Ovary (tissue), 3 donors: Measurements from ENCODE around the gene DAB2IP.

Experiments used
- CTCF ChIP-seq, 3 donors: fragments of 450-650 bp in 2 of 3; fragments of 200-600 bp in 1 of 3; IDR thresholded peaks; one replicate each; pipeline versions ENCODE4 v1.5.1 to v1.8.0; 2016 to 2022; ENCODE audit warnings: antibody characterized with exemption in 3 of 3, mild to moderate bottlenecking in 1 of 3
- EP300 ChIP-seq: sonication (generic); formaldehyde crosslinking; IDR thresholded peaks from one replicate; pipeline ENCODE4 v1.6.1; 2017; ENCODE audit warnings: antibody characterized with exemption
- POLR2A ChIP-seq: fragments of 450-650 bp; IDR thresholded peaks from one replicate; pipeline ENCODE4 v1.6.1; 2017; ENCODE audit warnings: antibody characterized with exemption, mild to moderate bottlenecking, moderate library complexity
- donor health status: DM: no; HTN: no; CAD: no.

GRCh38 chr9:121725008-121725775 lies 73.8 kb downstream of the DAB2IP start:
- TF ChIP-seq CTCF (IDR thresholded peaks at IDR 0.05), result no peak
- peak; percentile 91 for TF ChIP-seq EP300
- TF ChIP-seq POLR2A, result peak; percentile 44
